NCI-H82 treated with DMSO at 0.1 percent for 48 hours (cell line): ENCODE results near the gene HHAT.
"Not testable (repeated sequence)": the region's sequence is repeated elsewhere in the genome, so short reads cannot be mapped to it uniquely, and the experiment has no call there.

Experiments
- DNase-seq: peaks from one replicate; lab custom pipeline; 2025; ENCODE audit not compliant: unreplicated experiment; lab: John Stamatoyannopoulos, UW

HHAT gene

DNA sequence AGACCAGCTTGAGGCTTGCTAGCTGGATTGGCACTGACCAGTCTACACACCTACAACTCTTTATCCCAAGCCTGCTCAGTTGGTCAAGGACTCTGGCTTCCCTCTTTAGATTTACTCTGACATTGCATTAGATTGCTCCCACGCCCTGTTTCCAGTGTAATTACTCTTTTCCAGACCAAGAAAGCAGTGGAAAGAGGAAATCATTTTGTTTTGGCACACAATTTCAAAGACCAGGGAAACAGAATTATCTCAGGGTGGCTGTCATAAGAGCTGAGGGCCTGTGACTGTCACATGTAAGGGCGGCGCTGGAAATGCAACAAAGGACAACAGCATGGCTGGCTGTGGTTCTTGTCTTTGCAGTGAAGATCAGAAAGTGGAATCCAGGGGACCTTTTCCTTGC lies 302.7 kb downstream of the HHAT start:
- no peak for DNase-seq

DNA sequence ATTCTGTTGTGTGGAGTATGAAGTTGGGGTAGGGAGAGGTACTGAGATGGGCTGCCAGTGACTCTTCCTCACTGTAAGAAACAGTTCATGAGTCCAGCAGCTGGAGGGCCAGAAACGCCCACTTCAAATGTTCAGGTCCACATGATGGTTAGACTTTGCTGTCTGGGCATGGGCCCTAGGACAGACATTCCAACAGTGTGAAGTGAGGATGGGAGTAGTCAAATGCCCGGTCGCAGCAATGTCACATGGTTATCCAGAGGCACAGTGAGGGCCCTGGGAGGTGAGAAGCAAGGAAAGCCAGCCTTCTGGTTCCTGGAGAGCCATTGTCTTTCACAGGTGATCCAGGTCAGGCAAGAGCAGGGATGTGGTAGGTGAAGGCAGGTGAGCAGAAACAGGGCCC lies 304.4 kb downstream of the HHAT start:
- no peak for DNase-seq

DNA sequence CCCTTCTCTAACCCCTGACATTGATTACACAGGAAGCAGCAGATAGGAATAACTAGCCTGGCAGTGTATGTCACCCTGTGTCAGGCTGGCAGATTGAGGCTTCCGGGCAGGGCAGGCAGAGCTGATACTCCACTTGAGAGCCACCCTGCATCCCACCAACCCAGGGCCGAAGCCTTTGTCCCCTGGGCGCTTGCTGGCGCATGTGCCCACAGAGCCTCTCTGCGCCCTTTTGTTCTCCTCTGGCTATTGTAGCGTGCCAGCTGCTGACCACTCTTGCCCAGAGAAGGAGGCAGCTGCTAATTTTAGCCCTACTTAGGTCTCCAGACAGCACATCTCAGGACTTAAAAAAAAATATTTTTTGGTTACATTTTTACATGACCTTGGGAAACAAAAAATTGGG lies 304.9 kb downstream of the HHAT start:
- DNase-seq = no peak

DNA sequence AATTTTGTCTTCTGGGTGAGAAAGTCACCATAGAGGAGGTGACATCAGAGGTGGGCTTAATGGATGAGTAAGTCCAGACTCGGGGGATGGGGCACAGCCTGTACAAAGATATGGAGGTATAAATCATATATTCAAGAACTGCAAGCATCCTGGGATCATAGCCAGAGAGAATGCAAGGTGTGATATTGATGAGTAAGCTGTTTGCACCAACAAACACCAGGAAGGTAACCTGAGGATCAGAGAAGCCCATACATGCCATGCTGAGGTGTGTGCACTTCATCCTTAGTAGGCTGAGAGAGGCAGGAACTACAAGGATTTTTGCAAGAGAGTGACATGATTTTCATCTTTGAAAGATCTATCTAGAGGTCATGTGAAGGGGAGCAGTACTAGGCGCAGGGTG lies 306.4 kb downstream of the HHAT start:
- no peak for DNase-seq

DNA sequence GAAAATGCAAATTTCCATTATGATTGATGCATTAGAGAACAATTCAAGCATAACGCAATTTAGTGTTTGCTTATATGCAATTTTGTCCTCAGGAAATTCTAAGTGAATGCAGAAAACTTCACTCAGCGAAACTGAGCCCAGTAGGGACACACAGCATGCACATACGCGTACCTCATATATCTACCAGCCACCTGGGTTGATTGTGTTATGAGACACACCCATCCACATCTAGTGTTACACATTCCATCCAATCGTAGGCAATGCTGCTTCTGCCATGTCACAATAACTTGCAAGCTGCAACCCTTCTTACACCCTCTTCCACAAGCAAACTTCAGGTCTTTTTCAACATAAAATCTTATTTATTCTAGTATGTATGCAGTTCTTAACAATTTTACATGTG lies 312.9 kb downstream of the HHAT start:
- no peak for DNase-seq

DNA sequence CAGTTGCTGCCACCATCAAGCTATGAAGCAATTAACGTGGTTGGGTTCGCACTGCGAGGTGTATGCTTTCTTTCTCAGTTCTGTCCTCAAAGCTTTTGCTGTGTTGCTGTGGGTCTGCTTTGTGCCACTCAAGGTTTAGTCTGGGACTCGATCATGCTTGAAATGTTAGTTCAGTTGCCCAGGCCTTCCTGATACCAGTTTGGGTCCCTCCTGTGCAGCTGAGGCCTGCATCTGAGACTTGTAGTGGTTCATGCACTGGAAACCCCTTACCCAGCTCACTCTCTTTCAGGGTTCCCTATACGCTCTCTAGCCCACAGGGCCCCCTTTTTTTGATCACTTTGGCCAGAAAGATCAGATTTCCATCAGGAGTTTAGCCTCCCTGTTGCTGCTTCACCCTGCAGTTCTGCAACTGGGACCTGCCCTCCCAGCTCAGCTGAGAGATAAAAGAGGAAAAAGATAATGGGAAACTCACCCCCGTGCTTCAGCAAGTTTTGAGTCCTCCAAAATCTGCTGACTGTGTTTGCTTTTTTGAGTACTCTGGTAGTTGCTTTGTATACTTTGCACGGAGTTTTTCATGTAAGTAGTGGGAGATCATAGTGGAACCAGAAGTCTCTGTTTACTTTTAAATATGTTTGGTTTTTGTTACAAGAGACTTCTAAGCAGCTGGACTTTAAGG lies 317.0 kb downstream of the HHAT start:
- no peak for DNase-seq

DNA sequence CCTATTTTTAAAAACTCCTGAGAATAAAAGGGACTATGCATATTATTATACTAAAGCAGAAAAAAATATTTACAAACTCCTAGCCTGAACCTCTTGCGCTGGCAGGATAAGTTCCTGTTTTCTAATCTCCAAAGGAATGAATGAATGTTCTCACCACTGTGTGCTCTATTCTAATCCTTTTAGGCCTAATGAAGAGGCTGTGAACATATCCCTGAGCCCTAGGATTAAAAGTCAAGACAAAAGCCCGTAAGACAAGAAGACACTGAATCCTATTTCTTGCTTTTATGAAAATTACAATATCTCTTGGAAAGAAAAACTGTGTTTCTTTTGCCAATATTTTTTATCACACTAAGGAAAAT lies 317.5 kb downstream of the HHAT start:
- peak; percentile 95 for DNase-seq

DNA sequence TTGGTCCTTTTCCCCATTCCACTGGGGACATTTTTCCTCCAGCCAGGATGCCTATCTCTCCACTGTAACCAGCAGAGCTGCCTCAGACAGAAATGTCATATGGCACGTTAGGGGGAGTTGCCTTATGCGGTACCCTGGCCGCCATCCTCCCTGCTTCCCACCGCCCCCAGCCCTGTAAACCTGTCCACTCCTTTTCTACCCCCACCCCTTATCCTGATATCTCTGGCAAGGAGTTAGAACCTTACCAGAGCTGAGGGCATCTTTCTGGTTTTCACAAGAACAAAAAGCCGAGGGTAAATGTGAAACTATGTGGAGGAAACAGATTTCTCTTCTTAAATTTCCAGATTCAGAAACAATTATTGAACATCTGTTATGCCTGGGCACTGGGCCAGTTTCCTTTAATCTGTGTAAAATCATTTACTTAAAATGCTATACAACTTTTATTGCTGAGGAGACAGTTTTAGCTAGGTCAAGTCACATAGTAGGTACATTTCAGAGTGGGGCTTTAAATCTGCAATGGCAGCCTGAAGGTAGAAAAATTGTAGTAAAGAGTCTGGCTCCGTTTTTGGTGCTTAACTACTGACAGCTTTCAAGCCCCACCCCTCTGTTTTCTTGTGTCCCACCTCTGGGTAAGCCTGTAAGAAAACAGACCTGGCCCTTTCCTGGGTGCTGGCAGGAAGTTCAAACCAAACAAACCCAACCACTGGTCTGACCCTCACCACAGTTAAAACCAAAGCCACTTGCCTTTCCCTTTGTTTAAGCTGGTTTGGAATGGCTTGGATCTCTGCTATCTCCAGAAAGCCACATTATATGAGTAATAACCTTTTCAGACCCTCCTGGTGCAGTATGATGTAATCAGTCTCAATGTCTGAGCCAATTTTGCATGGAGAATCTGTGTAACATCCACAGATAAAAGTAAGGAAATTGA lies 319.0 kb downstream of the HHAT start:
- peak; percentile 87 for DNase-seq

DNA sequence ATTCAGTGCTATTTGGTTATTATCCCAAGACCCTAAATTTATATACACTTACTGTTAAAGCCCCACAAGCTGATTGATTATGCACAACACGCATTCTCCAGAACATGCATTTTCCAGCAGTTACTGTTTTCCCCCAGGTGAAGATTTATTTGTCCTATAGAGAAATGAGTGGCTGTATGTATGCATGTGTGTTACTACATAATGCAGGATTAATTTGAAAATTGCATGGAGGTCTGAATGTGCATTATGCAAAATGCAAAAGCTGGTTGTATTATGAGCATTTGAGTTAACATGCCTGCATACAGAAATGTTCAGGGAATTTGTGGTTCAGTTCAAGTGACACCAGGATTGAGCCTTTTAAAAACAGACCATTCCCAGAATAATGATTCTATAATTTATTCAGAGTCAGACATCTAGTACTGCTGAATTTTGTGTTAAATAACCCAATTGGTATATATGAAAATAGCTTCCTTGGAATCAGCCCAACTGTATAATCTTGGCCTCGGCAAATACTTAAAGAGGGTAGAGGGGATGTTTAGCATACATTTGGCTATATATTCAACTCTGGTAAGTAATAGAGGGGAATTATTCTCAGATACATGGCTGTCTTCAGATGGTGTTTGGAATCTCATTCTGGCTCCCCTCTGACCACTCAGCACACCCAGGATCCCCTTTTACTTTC lies 320.0 kb downstream of the HHAT start:
- no peak for DNase-seq

DNA sequence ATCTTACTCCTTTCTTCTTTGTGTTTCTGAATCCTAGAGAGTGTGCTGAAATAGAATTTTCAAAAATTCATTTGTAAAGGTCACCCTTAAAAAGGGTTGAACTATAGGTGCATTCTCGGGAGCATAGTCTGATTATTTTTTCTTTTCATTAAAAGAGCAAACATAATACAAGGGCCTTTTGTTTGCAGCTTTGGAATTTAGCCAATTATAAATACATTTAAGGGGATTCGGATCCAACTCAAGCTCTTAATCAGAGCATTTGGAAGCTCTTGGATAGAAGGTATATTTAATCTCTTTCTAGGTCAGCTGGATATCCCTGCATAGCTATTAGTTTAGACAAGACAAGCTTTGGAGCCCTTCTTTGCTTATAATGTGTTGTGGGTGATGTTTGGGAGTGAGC lies 321.7 kb downstream of the HHAT start:
- DNase-seq = peak; percentile 95

DNA sequence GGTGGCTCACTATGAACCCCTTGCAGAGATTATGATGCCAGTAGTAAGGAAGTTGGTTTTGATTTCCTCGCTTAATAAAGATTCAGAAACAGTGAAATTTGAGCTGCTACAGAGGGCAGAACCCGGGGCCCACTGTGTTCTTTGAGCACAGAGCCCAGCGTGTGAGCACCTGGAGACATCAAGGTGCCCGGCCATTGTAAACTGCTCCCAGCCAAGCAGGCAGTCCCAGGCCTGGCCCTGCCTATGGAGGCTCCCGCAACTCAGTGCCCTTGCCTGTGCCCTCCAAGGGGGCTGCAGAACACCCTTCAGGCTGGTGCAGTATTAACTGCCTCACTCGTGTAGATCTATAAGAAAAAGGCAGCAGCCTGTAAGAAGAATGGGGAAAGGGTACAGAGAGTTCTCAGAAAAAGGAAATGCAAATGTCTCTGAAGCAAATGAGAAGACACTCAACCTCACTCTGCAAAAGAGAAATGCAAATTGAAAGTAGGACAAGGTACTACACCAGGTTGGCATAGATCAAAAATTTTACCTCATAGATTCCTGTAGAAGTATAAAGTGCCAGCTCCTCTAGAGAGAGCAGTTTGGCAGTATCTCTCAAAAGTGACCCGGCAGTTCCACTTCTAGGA lies 323.7 kb downstream of the HHAT start:
- DNase-seq = no peak

DNA sequence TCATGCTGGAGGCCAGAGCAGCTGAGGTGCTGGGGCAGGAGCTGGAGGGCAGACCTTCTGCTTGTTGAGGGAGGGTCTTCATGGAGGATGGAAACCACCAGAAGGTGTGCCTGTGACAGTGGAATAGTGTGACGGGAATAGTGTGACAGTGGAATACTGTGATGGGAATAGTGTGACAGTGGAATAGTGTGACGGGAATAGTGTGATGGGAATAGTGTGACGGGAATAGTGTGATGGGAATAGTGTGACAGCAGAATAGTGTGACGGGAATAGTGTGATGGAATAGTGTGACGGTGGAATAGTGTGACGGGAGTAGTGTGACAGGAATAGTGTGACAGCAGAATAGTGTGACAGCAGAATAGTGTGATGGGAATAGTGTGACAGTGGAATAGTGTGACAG lies 325.1 kb downstream of the HHAT start:
- no peak for DNase-seq

DNA sequence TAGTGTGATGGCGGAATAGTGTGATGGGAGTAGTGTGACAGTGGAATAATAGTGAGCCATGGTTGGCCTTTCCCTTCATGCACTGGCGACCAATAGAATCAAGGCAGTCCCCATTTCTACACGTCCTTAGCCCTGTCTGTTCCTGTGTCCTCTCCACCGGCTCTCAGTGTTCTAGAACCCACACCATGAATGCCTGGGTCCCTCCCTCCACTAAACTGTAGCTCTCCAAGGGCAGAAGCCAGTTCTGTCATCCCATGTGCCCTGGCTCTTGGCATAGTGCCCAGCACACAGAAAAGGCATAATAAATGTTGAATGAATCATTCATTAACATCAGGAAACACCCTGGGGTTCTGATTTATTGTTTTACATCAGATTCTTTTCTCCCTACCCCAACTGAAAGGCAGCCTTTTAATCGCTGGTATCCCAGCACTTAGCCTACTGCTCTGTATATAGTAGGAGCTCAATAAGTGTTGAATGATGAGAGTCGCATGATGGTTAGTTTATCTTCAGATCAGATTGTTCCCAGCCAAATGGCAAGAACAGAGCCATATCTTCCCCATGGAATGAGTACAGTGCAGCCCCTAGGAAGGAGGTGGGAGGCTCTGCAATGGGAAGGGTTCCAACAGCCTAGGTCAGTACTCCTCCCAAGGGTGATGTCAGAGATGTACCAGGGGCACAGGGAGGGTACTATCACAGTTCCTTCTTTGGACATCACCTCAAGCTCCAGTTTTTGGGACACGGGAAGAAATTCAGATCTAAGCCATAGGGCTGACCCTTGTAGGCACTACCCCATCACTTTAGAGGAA lies 325.7 kb downstream of the HHAT start:
- no peak for DNase-seq

DNA sequence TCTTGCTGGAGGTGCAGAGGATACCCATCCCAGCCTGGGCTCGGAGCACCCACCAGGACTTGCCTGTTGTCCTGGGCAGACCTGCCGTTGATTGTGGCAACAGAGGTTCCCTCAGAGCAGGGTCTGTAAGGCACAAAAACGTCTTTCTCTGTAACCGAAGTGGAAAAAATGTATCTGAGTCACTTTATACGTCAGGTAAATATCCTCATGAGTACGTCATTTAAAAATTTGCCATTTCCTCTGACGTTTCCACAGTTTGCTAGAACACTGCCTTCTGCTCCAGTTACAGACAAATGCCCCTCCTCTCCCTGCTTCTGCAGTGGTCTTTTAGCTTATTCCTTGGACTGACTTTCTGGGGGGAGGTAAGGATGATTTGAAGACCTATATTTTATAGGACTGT lies 326.8 kb downstream of the HHAT start:
- DNase-seq = no peak

DNA sequence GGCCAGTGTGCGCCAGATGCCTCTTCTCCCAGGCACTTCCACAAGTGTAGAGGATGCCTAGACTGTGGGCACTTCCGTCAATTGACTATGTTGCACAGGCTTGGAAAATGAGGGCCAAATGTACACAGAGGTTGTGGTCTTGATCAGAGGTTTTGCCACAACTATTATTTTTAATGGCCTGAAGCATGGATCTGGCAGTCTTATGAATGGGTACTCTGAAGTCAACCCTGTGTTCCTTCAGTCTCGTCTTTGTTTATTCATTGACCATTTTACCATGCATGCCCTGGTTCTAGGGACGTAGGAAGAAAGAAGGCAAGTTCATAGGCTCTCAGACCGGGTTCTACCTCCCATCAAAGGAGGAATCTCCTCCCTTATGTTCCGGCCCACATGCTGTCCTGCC lies 329.1 kb downstream of the HHAT start:
- no peak for DNase-seq

DNA sequence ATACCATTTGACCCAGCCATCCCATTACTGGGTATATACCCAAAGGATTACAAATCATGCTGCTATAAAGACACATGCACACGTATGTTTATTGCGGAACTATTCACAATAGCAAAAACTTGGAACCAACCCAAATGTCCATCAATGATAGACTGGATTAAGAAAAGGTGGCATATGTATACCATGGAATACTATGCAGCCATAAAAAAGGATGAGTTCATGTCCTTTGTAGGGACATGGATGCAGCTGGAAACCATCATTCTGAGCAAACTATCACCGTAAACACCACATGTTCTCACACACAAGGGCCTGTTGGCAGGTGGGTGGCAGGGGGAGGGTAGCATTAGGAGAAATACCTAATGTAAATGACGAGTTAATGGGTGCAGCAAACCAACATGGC lies 332.8 kb downstream of the HHAT start:
- not testable (repeated sequence) for DNase-seq

DNA sequence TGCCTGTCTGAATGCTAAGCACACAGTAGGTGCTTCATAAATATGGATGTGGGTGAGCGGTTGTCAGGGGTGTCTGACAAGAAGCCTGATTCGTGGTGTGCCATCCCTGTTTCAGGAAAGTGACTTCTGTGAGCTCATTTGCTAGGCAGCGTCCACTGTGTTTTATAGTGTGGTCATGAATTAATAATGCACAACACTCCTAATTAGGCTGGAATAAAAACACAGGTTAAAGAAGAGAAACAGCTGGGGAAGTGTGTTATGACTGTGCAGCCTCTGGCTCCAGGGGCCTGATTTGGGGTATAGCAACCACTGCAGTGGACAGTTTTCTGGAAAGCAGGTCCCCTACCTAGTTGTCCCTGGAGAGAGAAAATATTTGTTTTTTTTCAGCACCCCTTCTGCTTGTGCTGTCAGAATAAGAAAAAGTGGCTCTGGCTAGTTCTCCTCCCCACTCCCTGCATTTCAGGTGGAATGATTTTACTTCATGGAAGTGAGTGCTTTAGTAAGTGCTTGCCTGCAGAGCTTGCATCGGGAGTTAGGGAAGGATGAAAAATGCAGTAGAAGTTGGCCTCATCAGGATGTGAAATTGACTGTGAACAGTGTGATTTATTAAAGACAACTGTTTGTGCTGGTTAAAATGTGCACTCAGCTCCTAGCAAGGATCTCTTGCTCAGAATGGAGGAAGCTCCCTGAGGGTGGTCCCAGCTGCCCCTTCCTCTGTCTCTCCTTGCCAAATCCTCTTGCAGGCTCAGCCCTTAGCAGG lies 333.8 kb downstream of the HHAT start:
- no peak for DNase-seq

DNA sequence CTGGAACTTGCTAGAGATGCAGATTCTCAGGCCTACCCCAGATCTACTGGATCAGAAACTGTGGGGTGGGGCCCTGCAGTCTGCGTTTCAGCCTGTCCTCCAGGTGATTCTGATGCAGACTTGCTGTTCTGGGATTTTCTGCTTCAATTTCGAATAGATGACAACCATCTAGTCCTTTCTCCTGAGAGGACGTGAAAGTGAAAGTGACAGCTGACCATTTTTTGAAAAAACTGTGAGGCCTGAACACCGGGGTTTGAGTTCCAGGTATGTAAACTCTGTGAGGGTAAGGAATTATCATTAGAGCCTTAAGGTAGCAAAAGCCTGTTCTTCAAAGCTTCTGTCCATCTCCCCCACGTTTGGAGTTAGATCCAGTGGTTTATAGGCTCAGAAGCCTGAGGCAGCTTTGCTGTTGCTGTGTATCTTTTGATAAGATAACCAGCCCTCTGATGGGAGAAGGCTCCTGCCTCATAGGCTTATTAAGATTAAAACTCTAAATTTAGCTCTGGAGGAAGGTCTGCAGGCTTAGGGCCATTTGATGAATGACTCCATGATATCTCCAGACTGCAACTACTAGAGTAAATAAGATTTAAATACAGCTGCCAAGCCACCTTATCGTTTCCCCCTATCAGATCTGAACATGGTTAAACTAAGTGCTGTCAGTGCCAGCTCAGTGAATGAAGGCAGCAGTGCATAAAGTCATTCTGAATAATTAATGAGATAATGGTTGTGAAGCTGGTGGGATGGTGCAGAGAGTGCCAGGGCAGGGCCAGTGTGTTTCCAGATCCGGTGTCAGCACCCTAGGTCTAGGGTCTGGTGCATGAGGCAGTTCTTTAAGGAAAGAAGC lies 335.2 kb downstream of the HHAT start:
- peak; percentile 98 for DNase-seq

DNA sequence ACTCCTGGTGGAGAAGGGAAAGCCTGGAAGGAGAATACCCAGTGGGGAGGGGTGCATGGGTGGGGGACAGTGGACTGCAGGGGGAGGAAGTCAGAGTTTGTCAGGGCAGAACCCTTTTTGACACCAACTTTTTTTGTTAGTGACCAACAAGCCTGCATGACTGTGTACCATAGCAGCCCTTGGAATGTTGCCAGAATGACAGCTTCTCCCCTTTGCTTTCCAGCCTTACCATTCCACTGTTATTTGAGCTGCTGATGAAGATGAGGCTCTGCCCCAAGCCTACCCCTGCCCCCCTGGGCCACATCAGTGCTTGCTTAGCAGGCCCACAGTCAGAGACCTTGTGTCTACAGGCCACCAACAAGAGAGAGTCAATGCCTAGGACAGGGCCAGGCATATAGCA lies 341.2 kb downstream of the HHAT start:
- no peak for DNase-seq
